RWPE2 (cell line): ENCODE measurements around the gene MRPS34.
A peak's percentile ranks its signal among the peaks of the same experiment; 100 is the strongest.

Experiments
- ATAC-seq: fragments of 200-7000 bp; cut with Tn5 transposase; 3 replicates; pipeline ENCODE4 v1.9.1; 2021; ENCODE audit warnings: low read depth
- DNase-seq: peaks from one replicate; pipeline ENCODE4 v3.0.0-alpha.2; 2020; ENCODE audit warnings: low spot score
- H3K27ac ChIP-seq: fragments of 450-650 bp; 2 replicates; pipeline ENCODE4 v1.5.1; 2017; ENCODE audit warnings: mild to moderate bottlenecking; ENCODE audit not compliant: poor library complexity, severe bottlenecking
- H3K27me3 ChIP-seq: fragments of 250-450 bp; sonication (Bioruptor Pico); 2 replicates; pipeline ENCODE4 v1.5.1; 2021; ENCODE audit warnings: mild to moderate bottlenecking, moderate library complexity; ENCODE audit not compliant: insufficient read depth, poor library complexity, severe bottlenecking
- H3K36me3 ChIP-seq: fragments of 250-450 bp; sonication (Bioruptor Pico); 2 replicates; pipeline ENCODE4 v1.5.1; 2020; ENCODE audit warnings: low read depth, mild to moderate bottlenecking, moderate library complexity
- H3K4me1 ChIP-seq: fragments of 250-450 bp; sonication (Bioruptor Pico); 2 replicates; pipeline ENCODE4 v1.5.1; 2021; ENCODE audit warnings: mild to moderate bottlenecking, moderate library complexity; ENCODE audit not compliant: insufficient read depth, poor library complexity, severe bottlenecking
- H3K4me3 ChIP-seq: fragments of 250-450 bp; sonication (Bioruptor Pico); 2 replicates; pipeline ENCODE4 v1.5.1; 2021; ENCODE audit warnings: mild to moderate bottlenecking, moderate library complexity; ENCODE audit not compliant: severe bottlenecking
- H3K9me3 ChIP-seq: fragments of 250-450 bp; sonication (Bioruptor Pico); 2 replicates; pipeline ENCODE4 v1.5.1; 2021; ENCODE audit warnings: mild to moderate bottlenecking, moderate library complexity; ENCODE audit not compliant: severe bottlenecking
- CTCF ChIP-seq: fragments of 450-650 bp; IDR thresholded peaks from one replicate; pipeline ENCODE4 v1.5.1; 2017; ENCODE audit warnings: mild to moderate bottlenecking, moderate library complexity; ENCODE audit not compliant: poor library complexity, severe bottlenecking

Gene MRPS34

GRCh38 chr16:1772908-1773702 lies at the start of gene MRPS34:
TSS of gene MRPS34 (minus strand) at chr16:1773134. CDS start at chr16:1773119, 15 bp downstream.
- Histone ChIP-seq H3K36me3 (peaks cover 30% of the 10 kb centered on the region), H3K27ac (peak within 1 kb of the TSS; percentile 66), H3K4me1 (peaks cover 4% of the 10 kb centered on the region), H3K4me3 (peak within 1 kb of the TSS; percentile 83), H3K27me3 (no peaks in the 10 kb centered on the region), H3K9me3 (no peaks in the 10 kb centered on the region)
- ATAC-seq (peak; percentile 40), DNase-seq (no peak)
- TF ChIP-seq CTCF, result peak; percentile 89

- Histone ChIP-seq H3K27ac (peak overlapping the region; percentile 20), H3K9me3 (no peaks in the 10 kb centered on the region), H3K36me3 (peaks cover 23% of the 10 kb centered on the region), H3K4me3 (no peak overlapping the region), H3K27me3 (no peaks in the 10 kb centered on the region), H3K4me1 (no peaks in the 10 kb centered on the region)
- no peak for TF ChIP-seq CTCF
- ATAC-seq (no peak), DNase-seq (peak; percentile 62)
Observed at GRCh38 chr16:1821861-1822611, 49.1 kb upstream of the MRPS34 start.

GRCh38 chr16:1820946-1821290 lies 48.0 kb upstream of the MRPS34 start:
- Histone ChIP-seq H3K9me3 (no peaks in the 10 kb centered on the region), H3K36me3 (peaks cover 23% of the 10 kb centered on the region), H3K27ac (peak overlapping the region; percentile 20), H3K4me3 (no peak overlapping the region), H3K27me3 (no peaks in the 10 kb centered on the region), H3K4me1 (no peaks in the 10 kb centered on the region)
- ATAC-seq (no peak), DNase-seq (no peak)
- no peak for TF ChIP-seq CTCF

- ATAC-seq, result no peak
- H3K27ac ChIP-seq, result no peak overlapping the region
- peaks cover 26% of the 10 kb centered on the region for H3K36me3 ChIP-seq
Observed at GRCh38 chr16:1820096-1820945, 47.4 kb upstream of the MRPS34 start.

More at GRCh38 chr16:1820096-1820945, 47.4 kb upstream of the MRPS34 start:
- no peaks in the 10 kb centered on the region for H3K9me3 ChIP-seq
- no peaks in the 10 kb centered on the region for H3K4me1 ChIP-seq
- no peaks in the 10 kb centered on the region for H3K27me3 ChIP-seq
- no peak overlapping the region for H3K4me3 ChIP-seq
- no peak for TF ChIP-seq CTCF
- DNase-seq, result no peak
